ENCODE results near the gene HAO2.

The HAO2 gene

GRCh38 chr1:119438761-119439160, 70.2 kb downstream of the HAO2 start:
- no peak for DNase-seq (ENCODE audit: low spot score)

GRCh38 chr1:119440721-119441307, 72.2 kb downstream of the HAO2 start:
- DNase-seq (ENCODE audit: low spot score): no peak

- no peak for DNase-seq (ENCODE audit: low spot score)
Measured at GRCh38 chr1:119442756-119443155, 74.2 kb downstream of the HAO2 start.

Measured in Ammon's horn (tissue), 1 donor.